ENCODE results near the gene PLB1.

PLB1 gene

GRCh38 chr2:28652217-28652616, 156.4 kb downstream of the PLB1 start:
- peak; percentile 69 for DNase-seq (ENCODE audit: low read depth)
- TF ChIP-seq CTCF (conservative IDR thresholded peaks at IDR 0.05; ENCODE audit: low read length): no peak
- H3K4me3 ChIP-seq (ENCODE audit: low read length): no peak overlapping the region

DNA sequence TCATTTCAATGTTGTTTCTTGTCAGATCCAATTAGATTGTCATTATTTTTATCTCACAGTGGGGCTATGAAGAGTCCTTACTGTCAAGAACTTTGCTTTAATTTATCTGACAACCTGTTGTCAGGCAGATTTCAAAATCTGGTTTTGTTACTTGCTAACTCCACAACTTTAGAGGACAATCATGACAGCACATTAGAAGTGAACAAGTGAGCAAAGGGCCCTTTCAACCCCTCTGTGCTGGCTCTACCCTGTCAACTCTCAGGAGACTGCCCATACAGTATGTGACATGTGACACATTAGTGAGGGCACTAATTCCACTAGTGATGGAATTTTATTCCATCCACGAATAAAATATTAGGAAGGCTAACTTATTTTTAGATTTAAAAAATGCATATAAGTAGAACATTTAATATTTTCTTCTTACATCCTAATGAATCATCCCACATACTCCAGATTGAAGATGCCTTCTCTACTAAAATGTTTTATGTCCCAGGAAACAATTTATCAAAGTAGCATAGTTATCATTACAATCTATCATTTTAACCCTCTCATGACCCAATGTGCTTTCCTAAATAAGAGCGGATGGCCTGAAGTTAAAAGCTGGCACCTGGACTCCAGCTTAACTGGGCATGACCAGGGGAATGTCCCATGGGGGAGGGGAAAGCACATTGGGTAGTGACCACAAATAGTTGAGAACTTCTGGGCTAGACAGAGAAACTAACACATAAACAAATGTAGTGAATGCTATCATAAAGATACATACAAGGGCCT, 158.2 kb downstream of the PLB1 start:
- DNase-seq (ENCODE audit: low read depth): no peak
- H3K4me3 ChIP-seq (ENCODE audit: low read length): no peak overlapping the region
- no peak for TF ChIP-seq CTCF (conservative IDR thresholded peaks at IDR 0.05; ENCODE audit: low read length)

DNA sequence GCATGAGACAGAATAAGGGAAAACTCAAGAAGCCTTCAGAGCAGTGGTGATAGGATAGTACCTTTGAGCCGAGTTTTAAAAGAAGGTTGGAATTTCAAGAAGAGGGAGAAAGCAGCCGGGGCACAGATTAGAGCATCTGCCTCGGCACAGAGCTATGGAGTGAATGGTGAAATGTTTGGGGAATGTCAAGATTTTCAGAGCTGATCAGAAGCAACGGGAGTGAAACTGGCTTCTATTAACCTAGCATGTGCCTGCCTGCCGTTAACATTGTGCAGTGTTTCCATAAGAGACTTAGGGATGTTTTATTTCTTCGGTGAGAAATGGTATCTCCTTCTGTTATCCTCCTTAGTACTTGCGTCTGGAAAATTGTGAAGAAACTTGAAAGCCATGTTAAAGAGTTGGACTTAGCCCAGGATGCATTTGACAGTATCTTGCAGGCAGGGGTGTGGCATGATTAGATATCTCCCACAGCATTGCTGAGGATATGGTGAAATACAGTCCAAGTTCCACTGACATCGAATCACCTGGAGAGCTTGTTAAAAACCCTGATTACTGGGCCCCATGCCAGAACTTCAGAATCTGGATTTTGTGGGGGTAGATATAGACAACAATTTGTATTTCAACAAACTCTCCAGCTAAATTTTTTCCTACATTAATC, 158.9 kb downstream of the PLB1 start:
- DNase-seq (ENCODE audit: low read depth): no peak
- no peak overlapping the region for H3K4me3 ChIP-seq (ENCODE audit: low read length)
- TF ChIP-seq CTCF (conservative IDR thresholded peaks at IDR 0.05; ENCODE audit: low read length): no peak

DNA sequence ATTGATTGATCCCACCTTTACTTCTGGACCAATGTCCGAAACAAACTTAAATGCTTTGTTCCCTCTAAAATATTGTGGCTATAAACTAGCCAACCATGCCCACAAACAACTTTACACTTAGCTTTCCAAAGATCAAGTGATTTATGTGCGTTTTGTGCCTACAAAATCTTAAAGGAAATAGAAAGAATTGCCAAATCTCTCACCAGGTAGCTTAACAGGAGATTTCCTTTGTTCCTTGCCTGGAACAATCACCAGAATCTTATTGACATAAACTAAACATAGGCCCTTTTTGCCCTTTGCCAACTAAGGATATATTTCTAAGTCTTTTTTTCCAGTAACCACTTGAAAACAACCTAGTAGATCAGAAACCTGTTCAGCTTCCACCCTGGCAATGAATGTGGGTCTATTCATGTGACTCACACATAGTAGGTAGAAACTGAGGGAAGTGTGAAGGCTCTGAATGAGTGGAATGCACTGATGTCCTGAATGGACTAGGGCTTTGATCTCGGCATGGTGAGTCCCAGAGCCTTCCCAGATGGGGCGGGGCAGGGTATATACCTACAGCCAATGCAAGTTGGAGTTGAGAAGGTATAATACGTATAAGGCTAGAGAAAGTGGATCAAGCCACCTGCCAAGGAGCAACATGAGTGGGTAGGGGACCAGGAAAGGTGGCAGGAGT, 161.2 kb downstream of the PLB1 start:
- DNase-seq (ENCODE audit: low read depth): no peak
- H3K4me3 ChIP-seq (ENCODE audit: low read length): no peak overlapping the region
- no peak for TF ChIP-seq CTCF (conservative IDR thresholded peaks at IDR 0.05; ENCODE audit: low read length)

DNA sequence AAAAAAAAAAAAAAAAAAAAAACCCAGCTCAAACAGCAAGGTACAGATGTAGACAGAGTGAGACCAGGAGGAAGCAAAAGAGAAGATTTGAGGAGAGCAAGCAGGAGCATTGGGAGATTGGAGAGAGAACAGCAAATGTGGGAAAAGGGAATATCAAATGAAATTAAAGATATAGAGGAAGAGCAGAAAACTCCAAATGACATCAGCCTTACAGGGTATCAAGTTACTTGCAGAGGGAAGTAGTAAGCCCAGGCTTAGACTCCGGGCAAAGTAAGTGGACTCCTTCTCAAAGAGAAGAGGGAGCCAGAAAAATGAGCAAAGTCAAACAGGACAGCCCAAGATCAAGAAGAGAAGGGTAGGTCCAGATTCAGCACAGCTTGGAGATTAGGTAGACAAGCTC, 162.5 kb downstream of the PLB1 start:
- peak; percentile 62 for DNase-seq (ENCODE audit: low read depth)
- no peak overlapping the region for H3K4me3 ChIP-seq (ENCODE audit: low read length)
- no peak for TF ChIP-seq CTCF (conservative IDR thresholded peaks at IDR 0.05; ENCODE audit: low read length)

- TF ChIP-seq CTCF (conservative IDR thresholded peaks at IDR 0.05; ENCODE audit: low read length): no peak
- no peak overlapping the region for H3K4me3 ChIP-seq (ENCODE audit: low read length)
- DNase-seq (ENCODE audit: low read depth): no peak
Observed at GRCh38 chr2:28659127-28659526, 163.3 kb downstream of the PLB1 start.

All from AG10803 (cell line).